Esophagus muscularis mucosa (tissue), 4 donors: ENCODE data around the gene KIR3DL1.
"Not testable (repeated sequence)": the region's sequence is repeated elsewhere in the genome, so short reads cannot be mapped to it uniquely, and the experiment has no call there.

Experiments
- CTCF ChIP-seq, 3 experiments: fragments of 200-600 bp in 2 of 3; fragments of 450-650 bp in 1 of 3; sonication (generic) in 2 of 3; IDR thresholded peaks; one replicate each; pipeline ENCODE4 v1.5.1; 2017 to 2019; ENCODE audit warnings: antibody characterized with exemption in 3 of 3, mild to moderate bottlenecking in 2 of 3, moderate library complexity in 1 of 3
- EP300 ChIP-seq: sonication (generic); formaldehyde crosslinking; IDR thresholded peaks from one replicate; pipeline ENCODE4 v1.6.1; 2017; ENCODE audit warnings: antibody characterized with exemption
- POLR2A ChIP-seq: fragments of 450-650 bp; IDR thresholded peaks from one replicate; pipeline ENCODE4 v1.6.1; 2017; ENCODE audit warnings: antibody characterized with exemption, moderate library complexity, mild to moderate bottlenecking, low read depth

GRCh38 chr19:54788154-54788553 lies 28.1 kb upstream of the KIR3DL1 start:
- not testable (repeated sequence) for TF ChIP-seq CTCF (IDR thresholded peaks at IDR 0.05); POLR2A; EP300
